HepG2 (cell line): ENCODE measurements around the gene DAB1. TPM values are rescaled to one million over a fixed set of nuclear protein-coding genes. Genes with fewer than 3 reads are reported as not detected.

Experiments used
- ATAC-seq: fragments of 200-7000 bp; cut with Tn5 transposase; 3 replicates; pipeline ENCODE4 v1.9.1; 2020; ENCODE audit warnings: mild to moderate bottlenecking, moderate library complexity
- BruUV-seq: library from RNA; stranded (reverse); fragments of 400-500 nt; replicated peaks from 2 replicates; lab custom pipeline; 2021; lab: Mats Ljungman, UMichigan
- CTCF ChIA-PET: fragments of 300-600 bp; formaldehyde crosslinking; extraction: SDS; loops from one replicate; lab custom pipeline; 2021; ENCODE audit warnings: low total read pairs, inconsistent platforms, low intra/inter-chr PET ratio; lab: Yijun Ruan, JAX
- POLR2A ChIA-PET: fragments of 350-600 bp; sonication (Branson Sonifier 250); formaldehyde crosslinking; loops from one replicate; lab custom pipeline; 2020; ENCODE audit warnings: antibody characterized with exemption, inconsistent platforms; lab: Yijun Ruan, JAX
- DNase-seq: peaks from one replicate; pipeline ENCODE4 v3.0.0-alpha.2; 2015; ENCODE audit warnings: low spot score
- FAIRE-seq: peaks from 3 replicates; lab custom pipeline; 2011; peaks lifted over from hg19 to GRCh38; lab: Jason Lieb, UNC
- H2AFZ ChIP-seq: one replicate; pipeline ENCODE4 v1.6.1; 2011; ENCODE audit warnings: low read length, inconsistent platforms
- H3K27ac ChIP-seq: fragments of 300-600 bp; 3 replicates; pipeline ENCODE4 v1.8.0; 2011; ENCODE audit warnings: mixed run types, mild to moderate bottlenecking, mixed read lengths, low read length, inconsistent platforms; ENCODE audit not compliant: insufficient read depth; ENCODE audit errors: extremely low read length
- H3K27me3 ChIP-seq, 2 experiments: fragments of 200-600 bp in 1 of 2; 2 replicates in 1 of 2; 3 replicates in 1 of 2; pipeline versions ENCODE4 v1.6.0 to v1.8.0; 2011; ENCODE audit warnings: low read length in 2 of 2, mild to moderate bottlenecking in 2 of 2, moderate library complexity in 2 of 2, inconsistent platforms in 1 of 2; ENCODE audit not compliant: insufficient read depth in 2 of 2, control insufficient read depth in 1 of 2
- H3K36me3 ChIP-seq, 2 experiments: fragments of 200-600 bp in 1 of 2; replicated peaks in 1 of 2; 2 replicates in 1 of 2; 3 replicates in 1 of 2; pipeline versions ENCODE4 v1.5.1 to v1.8.0; 2011; ENCODE audit warnings: low read length in 2 of 2, inconsistent platforms in 1 of 2; ENCODE audit not compliant: insufficient read depth in 2 of 2, control insufficient read depth in 1 of 2
- H3K4me1 ChIP-seq: 2 replicates; pipeline ENCODE4 v1.5.1; 2012; ENCODE audit warnings: low read length, inconsistent platforms; ENCODE audit not compliant: insufficient read depth
- H3K4me2 ChIP-seq: 2 replicates; pipeline ENCODE4 v1.6.0; 2011; ENCODE audit warnings: low read depth, low read length, inconsistent platforms
- H3K4me3 ChIP-seq, 3 experiments: fragments of 200-600 bp in 1 of 3; sonication (generic), shearing (Covaris generic) in 1 of 3; replicated peaks in 1 of 3; 2 replicates each; pipeline ENCODE4 v1.5.1; 2011 to 2016; ENCODE audit warnings: low read length in 3 of 3, inconsistent platforms in 2 of 3, low read depth in 2 of 3, mild to moderate bottlenecking in 2 of 3, control low read depth in 1 of 3, mixed read lengths in 1 of 3; ENCODE audit not compliant: insufficient read depth in 1 of 3
- H3K79me2 ChIP-seq: one replicate; pipeline ENCODE4 v1.6.1; 2011; ENCODE audit warnings: low read length, inconsistent platforms; ENCODE audit not compliant: insufficient read depth
- H3K9ac ChIP-seq: 2 replicates; pipeline ENCODE4 v1.6.0; 2011; ENCODE audit warnings: mild to moderate bottlenecking, low read depth, low read length, inconsistent platforms; ENCODE audit not compliant: insufficient read depth
- H3K9me3 ChIP-seq: 2 replicates; pipeline ENCODE4 v1.5.1; 2012; ENCODE audit warnings: mild to moderate bottlenecking, low read length
- H4K20me1 ChIP-seq: 2 replicates; pipeline ENCODE4 v1.6.0; 2011; ENCODE audit warnings: inconsistent platforms, mild to moderate bottlenecking, low read length, moderate library complexity; ENCODE audit not compliant: insufficient read depth
- ARNT ChIP-seq: fragments of 450-650 bp; IDR thresholded peaks from 2 replicates; pipeline ENCODE4 v1.6.1; 2017
- ARNT2 ChIP-seq: sonication (generic); formaldehyde crosslinking; IDR thresholded peaks from 2 replicates; pipeline ENCODE4 v1.8.0; 2022; ENCODE audit warnings: mild to moderate bottlenecking, low read depth, missing genetic modification reagents, moderate library complexity
- BRCA1 ChIP-seq: sonication (generic); formaldehyde crosslinking; IDR thresholded peaks from 2 replicates; pipeline ENCODE4 v1.4.0; 2020; ENCODE audit warnings: missing genetic modification reagents
- HMG20B ChIP-seq: conservative IDR thresholded peaks from 2 replicates; pipeline ENCODE4 v1.6.1; 2016; ENCODE audit warnings: missing genetic modification reagents, missing compliant biosample characterization
- NR2F6 ChIP-seq, 2 experiments: IDR thresholded peaks; 2 replicates each; pipeline ENCODE4 v1.6.1; 2016; ENCODE audit warnings: antibody characterized with exemption in 1 of 2, mild to moderate bottlenecking in 1 of 2
- POLR2AphosphoS2 ChIP-seq: IDR thresholded peaks from 2 replicates; pipeline ENCODE4 v1.6.1; 2011; ENCODE audit warnings: low read depth, low read length, improper control_type of control experiment
- POLR2G ChIP-seq: fragments of 200-400 bp; formaldehyde crosslinking; IDR thresholded peaks from 2 replicates; pipeline ENCODE4 v1.6.1; 2018; ENCODE audit warnings: mild to moderate bottlenecking, low read depth, low read length, moderate library complexity
- TBL1XR1 ChIP-seq: fragments of 150-350 bp; IDR thresholded peaks from 2 replicates; pipeline ENCODE4 v1.6.1; 2014; ENCODE audit warnings: borderline replicate concordance, low read length; ENCODE audit not compliant: partially characterized antibody
- TIGD3 ChIP-seq: sonication (generic); formaldehyde crosslinking; IDR thresholded peaks from 2 replicates; pipeline ENCODE4 v1.5.1; 2020; ENCODE audit warnings: mild to moderate bottlenecking, missing genetic modification reagents, borderline replicate concordance
- TOPORS ChIP-seq: sonication (generic); formaldehyde crosslinking; IDR thresholded peaks from 2 replicates; pipeline ENCODE4 v1.8.0; 2023; ENCODE audit warnings: mild to moderate bottlenecking, missing genetic modification reagents
- ZBTB21 ChIP-seq: sonication (generic); formaldehyde crosslinking; IDR thresholded peaks from 2 replicates; pipeline ENCODE4 v1.4.0; 2020; ENCODE audit warnings: missing genetic modification reagents
- ZBTB3 ChIP-seq: sonication (generic); formaldehyde crosslinking; IDR thresholded peaks from 2 replicates; pipeline ENCODE4 v1.4.0; 2020; ENCODE audit warnings: low read depth, mild to moderate bottlenecking, moderate library complexity, missing genetic modification reagents, borderline replicate concordance
- ZFP37 ChIP-seq: sonication (generic); formaldehyde crosslinking; IDR thresholded peaks from 2 replicates; pipeline ENCODE4 v1.4.0; 2020; ENCODE audit warnings: missing genetic modification reagents, borderline replicate concordance
- ZNF484 ChIP-seq: sonication (generic); formaldehyde crosslinking; IDR thresholded peaks from 2 replicates; pipeline ENCODE4 v1.5.1; 2020; ENCODE audit warnings: mild to moderate bottlenecking, low read depth, missing genetic modification reagents, borderline replicate concordance
- ZNF652 ChIP-seq: IDR thresholded peaks from 2 replicates; pipeline ENCODE4 v1.6.1; 2016; ENCODE audit warnings: low read depth, borderline replicate concordance
- ZNF766 ChIP-seq: sonication (generic); formaldehyde crosslinking; IDR thresholded peaks from 2 replicates; pipeline ENCODE4 v1.5.0; 2020; ENCODE audit warnings: missing genetic modification reagents, borderline replicate concordance
- ZNF773 ChIP-seq: sonication (generic); formaldehyde crosslinking; IDR thresholded peaks from 2 replicates; pipeline ENCODE4 v1.4.0; 2020; ENCODE audit warnings: missing genetic modification reagents, borderline replicate concordance
- ZSCAN25 ChIP-seq: sonication (generic); formaldehyde crosslinking; IDR thresholded peaks from 2 replicates; pipeline ENCODE4 v1.8.0; 2022; ENCODE audit warnings: mild to moderate bottlenecking, missing genetic modification reagents
- WGBS: methylation state at CpG from one replicate; pipeline ENCODE4 v1.1.6; 2017; ENCODE audit warnings: low lambda C conversion rate; 5-methylcytosine and 5-hydroxymethylcytosine counted together
- in situ Hi-C: cut with HindIII; loops from 2 replicates; pipeline ENCODE4 v1.10.0; 2017; ENCODE audit warnings: low pct_unique_long_range_greater_than_20kb; ENCODE audit not compliant: extremely low pct_ligation_motif_present
- intact Hi-C: fragments of 100-400 bp; cut with micrococcal nuclease; formaldehyde crosslinking; loops from one replicate; pipeline ENCODE4 v1.10.0; 2022; ENCODE audit not compliant: unreplicated experiment
- polyA plus RNA-seq, 8 experiments: library from polyadenylated mRNA; depleted of rRNA in 3 of 8; stranded (reverse) in 7 of 8; unstranded in 1 of 8; fragments of >200 nt; fragmentation: Illumina TruSeq in 4 of 8; extraction: Trizol in 4 of 8; gene quantifications; 2 replicates each; pipeline versions ENCODE4 v1.2.1 to v1.2.3, GENCODE V29; 2011 to 2016; ENCODE audit warnings: low read depth in 4 of 8, missing spikeins in 1 of 8, mixed read lengths in 1 of 8; ENCODE audit not compliant: insufficient read depth in 1 of 8
- total RNA-seq, 5 experiments: library from RNA; depleted of rRNA; stranded (reverse); fragments of >200 nt; fragmentation: Illumina TruSeq; extraction: Trizol; gene quantifications; 2 replicates each; pipeline ENCODE4 v1.2.3, GENCODE V29; 2016; ENCODE audit warnings: low read depth in 1 of 5
- TF ChIP-seq, protein P1 (sequence below): sonication (generic); formaldehyde crosslinking; IDR thresholded peaks from 2 replicates; pipeline ENCODE4 v1.4.0; 2020; ENCODE audit warnings: mild to moderate bottlenecking, missing genetic modification reagents

DAB1 gene
- total and polyA plus RNA-seq, 2 of the 13 experiments (the other 11 are each of a cell fraction or from before 2014, with no cell fraction given) = 0.04 to 0.13 TPM

GRCh38 chr1:57020216-57020615, 403.6 kb downstream of the DAB1 start:
- intact Hi-C loops (no loop called here), in situ Hi-C loops (no loop called here)
- Histone ChIP-seq H3K9ac (no peak overlapping the region), H3K4me1 (peaks cover 24% of the 10 kb centered on the region), H3K9me3 (no peaks in the 10 kb centered on the region), H3K36me3 (no peaks in the 10 kb centered on the region), H3K4me2 (no peak overlapping the region), H4K20me1 (no peaks in the 10 kb centered on the region), H3K79me2 (no peaks in the 10 kb centered on the region), H2AFZ (no peak overlapping the region), H3K27ac (no peak overlapping the region), H3K4me3 (no peak overlapping the region), H3K27me3 (no peaks in the 10 kb centered on the region; a peak in 1 of 5 replicates)
- ATAC-seq (no peak), FAIRE-seq (no peak), DNase-seq (no peak)
- POLR2A ChIA-PET = no interaction called here
- CTCF ChIA-PET = no interaction called here
- BruUV-seq = no TSS peak
- no peak for TF ChIP-seq ZNF766 (CRISPR knock-in tag)
- TF ChIP-seq ZNF484 (CRISPR knock-in tag) = no peak
- TF ChIP-seq POLR2AphosphoS2 = no peak
- no peak for TF ChIP-seq TIGD3
- no peak for TF ChIP-seq ZSCAN25 (CRISPR knock-in tag)
- TF ChIP-seq NR2F6 (IDR thresholded peaks at IDR 0.05) = no peak
- TF ChIP-seq NR2F6 (CRISPR knock-in tag; IDR thresholded peaks at IDR 0.05) = no peak
- no peak for TF ChIP-seq POLR2G
- no peak for TF ChIP-seq ZBTB21 (CRISPR knock-in tag)
- no peak for TF ChIP-seq TBL1XR1
- TF ChIP-seq ARNT = no peak
- TF ChIP-seq ZNF773 = no peak
- TF ChIP-seq, protein P1, sequence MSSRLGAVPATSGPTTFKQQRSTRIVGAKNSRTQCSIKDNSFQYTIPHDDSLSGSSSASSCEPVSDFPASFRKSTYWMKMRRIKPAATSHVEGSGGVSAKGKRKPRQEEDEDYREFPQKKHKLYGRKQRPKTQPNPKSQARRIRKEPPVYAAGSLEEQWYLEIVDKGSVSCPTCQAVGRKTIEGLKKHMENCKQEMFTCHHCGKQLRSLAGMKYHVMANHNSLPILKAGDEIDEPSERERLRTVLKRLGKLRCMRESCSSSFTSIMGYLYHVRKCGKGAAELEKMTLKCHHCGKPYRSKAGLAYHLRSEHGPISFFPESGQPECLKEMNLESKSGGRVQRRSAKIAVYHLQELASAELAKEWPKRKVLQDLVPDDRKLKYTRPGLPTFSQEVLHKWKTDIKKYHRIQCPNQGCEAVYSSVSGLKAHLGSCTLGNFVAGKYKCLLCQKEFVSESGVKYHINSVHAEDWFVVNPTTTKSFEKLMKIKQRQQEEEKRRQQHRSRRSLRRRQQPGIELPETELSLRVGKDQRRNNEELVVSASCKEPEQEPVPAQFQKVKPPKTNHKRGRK = no peak
- TF ChIP-seq ARNT2 = no peak
- no peak for TF ChIP-seq BRCA1 (CRISPR knock-in tag)
- TF ChIP-seq HMG20B (CRISPR knock-in tag) = no peak
- TF ChIP-seq TOPORS = no peak
- TF ChIP-seq ZBTB3 (CRISPR knock-in tag) = no peak
- TF ChIP-seq ZFP37 = no peak
- TF ChIP-seq ZNF652 (CRISPR knock-in tag) = no peak
- 71% methylated on average over 1 of the region's 1 CpG for WGBS
